Measurements from ENCODE around the gene HILPDA.
A peak's percentile ranks its signal among the peaks of the same experiment; 100 is the strongest.

Gene HILPDA, protein sequence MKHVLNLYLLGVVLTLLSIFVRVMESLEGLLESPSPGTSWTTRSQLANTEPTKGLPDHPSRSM
- total RNA-seq: 2.0 to 2.4 reads per million in 2 donors

DNA sequence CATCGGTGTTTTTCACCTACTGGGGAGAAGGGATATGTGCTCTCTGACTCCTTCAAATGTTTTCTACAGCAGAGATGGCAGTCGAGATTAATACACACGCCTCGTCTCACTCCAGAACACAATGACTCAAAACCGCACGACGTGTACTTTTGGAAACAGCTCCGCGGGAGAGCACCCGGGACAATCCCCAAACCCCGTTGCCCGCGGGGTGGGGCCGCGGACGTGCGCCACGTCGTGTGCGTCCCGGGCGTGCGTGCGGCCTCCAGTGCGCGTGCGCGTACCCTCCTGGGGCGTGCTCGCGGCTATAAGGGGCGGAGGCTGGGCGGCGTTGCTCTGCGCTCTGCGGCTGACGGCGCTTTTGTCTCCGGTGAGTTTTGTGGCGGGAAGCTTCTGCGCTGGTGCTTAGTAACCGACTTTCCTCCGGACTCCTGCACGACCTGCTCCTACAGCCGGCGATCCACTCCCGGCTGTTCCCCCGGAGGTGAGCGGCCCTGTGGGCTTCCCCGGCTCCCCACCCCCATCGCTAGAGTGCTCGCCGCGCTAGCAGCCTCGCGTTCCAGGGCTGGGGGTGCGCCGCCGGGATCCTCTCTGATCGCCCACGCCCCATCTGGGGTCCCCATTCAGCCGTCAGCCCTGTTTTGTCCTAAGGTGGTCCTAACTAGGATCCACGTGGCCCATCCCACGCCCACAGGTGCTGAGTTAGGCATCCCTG is at the start of gene HILPDA:
TSS of gene HILPDA (plus strand) at position 336 of the 712 bp plus-strand sequence. CDS start 1,391 bp downstream, outside the sequence.
- peak; percentile 91 for DNase-seq

DNA sequence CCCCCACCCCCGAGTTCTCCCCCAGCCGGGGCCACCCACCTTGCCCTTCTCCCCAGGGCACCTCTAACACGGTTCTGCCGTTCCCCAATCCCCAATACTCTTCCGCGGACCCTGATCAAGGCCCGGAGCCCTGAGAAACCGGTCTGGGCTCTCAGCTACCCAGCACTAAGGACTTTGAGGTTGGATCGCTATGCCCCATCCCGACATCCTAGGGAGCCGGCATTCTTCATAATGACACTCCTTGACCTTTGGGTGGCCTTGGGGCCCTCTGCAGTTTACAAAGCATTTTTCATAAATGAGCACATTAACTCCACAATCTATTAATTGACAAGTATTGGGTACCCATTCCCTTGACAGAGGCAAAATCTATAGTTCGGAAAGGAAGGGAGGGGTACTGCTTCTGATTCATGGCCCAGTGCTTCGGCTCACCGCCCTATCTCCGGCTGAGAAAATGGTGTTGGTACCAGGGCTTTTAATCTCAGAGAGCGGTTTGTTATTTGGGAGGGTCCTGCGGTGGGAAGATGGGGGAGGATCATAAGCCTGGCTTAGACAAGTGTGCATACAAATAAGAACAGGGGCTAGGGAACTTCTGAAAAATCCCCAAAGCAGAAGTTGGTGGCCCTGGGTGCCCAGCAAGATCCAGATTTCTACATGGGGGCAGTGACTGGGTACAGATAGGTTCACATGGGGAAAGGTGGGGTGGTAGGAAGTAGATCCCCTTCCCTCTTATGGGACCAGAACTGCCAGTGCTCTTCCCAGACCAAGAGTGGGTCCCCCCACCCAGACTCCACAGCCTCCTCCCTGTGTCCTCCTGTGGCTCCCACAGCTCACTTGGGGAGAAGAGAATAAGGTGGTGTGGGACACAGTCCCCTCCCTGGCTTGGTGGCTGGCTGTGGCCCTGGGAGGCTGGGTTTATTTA is 49.1 kb upstream of the HILPDA start:
- DNase-seq: no peak

DNA sequence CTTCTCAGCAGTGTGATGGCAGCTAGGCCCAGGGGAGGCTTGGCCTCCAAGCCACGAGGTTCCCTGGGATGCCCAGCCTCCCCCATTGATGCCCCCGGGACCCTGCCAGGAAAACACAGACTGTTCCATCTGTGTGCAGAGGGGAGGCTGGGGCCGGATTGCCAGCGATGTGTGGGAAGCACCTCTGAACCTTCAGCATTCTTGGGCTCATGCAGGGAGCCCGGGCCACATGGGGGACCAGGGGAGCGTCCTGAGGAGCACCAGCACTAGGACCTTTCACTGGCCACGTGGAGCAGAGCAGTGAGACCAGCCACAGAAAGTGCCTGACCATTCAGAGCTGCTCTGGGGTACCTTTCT is 48.5 kb upstream of the HILPDA start:
- no peak for DNase-seq

DNA sequence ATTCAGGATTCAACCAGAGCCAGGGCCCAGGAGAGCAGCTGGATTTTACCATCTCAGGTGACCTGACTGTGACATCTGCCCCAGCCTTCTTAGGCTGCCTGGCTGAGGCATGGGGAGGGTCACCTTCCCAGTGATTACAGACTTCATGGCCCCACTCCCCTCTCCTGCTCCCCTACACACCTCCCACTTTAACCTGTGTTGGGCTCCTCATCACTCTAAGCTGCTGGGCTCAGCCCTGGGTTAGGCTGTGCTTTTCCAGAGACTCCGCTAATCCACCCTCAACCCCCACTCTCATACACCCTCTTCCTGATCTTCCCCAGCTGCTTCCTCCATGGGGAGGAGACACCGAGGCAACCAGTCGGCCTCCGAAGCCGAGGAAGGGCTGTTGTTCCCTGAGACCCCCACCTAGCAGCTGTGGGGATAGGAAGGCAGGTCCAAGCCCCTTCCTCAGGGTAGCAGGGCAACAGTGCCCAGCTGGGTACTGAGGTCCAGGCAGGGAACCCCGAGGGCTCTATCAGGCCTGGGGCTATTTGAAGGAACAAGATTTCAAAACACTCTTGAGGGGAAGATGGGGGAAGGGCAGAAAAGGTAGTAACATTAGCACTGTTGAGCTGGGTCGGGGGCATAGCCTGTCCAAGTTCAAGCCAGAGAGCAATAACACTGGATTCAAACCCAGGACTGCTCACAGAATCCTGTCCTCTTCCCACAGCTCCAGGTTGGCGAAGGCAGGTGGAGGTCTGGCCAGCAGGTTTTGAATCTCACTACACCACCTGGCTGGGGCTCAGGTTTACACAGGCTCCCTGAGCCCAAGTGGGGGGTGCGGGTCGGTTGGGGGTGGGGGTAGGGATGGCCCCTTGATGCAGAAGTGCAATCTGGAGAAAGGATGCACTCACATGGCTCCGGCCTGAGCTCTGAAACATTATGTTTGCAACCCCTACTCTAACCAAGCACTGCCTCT is 47.6 kb upstream of the HILPDA start:
- DNase-seq: no peak

DNA sequence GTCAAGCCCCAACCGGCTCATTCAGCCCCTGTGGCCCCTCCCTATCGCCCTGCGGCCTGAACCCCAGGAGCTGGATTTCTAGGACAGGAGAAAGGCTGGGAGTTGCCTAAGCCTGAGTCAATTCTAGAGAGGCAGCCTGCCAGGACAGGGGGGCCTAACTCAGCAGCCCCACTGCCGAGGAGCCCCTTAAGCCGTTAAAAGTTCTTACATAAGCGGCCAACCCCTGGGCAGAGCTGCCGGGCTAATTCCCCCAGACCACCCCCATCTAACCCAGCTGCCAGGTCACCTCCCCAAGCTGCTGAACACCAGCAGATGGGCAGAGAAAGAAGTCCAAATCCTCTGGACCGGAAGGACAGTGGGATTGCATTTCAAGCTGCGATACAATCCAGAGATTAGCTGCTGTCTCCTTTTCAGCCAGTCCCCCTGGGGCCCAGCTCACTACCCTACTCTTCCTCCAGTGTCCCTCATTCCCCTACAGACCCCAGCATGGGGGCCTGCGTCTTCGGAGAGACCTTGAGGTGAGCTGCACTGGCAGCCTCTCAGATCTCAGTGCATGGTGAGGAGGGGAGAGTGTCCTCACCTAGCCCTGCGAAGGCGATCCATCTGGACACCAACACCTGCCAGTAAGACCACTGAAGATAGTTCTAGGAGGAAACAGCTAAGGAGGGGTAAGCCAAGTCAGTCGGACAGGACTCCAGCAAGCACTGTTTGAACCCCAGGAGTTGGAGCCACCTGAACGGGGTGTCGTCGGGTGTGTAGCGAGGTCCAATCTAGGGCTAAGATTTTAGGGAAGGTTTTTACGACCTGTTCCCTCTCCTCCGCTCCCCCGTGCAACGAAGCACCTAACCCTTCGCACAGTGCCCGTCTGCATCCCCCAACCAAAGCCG is 46.7 kb upstream of the HILPDA start:
- DNase-seq: no peak

DNA sequence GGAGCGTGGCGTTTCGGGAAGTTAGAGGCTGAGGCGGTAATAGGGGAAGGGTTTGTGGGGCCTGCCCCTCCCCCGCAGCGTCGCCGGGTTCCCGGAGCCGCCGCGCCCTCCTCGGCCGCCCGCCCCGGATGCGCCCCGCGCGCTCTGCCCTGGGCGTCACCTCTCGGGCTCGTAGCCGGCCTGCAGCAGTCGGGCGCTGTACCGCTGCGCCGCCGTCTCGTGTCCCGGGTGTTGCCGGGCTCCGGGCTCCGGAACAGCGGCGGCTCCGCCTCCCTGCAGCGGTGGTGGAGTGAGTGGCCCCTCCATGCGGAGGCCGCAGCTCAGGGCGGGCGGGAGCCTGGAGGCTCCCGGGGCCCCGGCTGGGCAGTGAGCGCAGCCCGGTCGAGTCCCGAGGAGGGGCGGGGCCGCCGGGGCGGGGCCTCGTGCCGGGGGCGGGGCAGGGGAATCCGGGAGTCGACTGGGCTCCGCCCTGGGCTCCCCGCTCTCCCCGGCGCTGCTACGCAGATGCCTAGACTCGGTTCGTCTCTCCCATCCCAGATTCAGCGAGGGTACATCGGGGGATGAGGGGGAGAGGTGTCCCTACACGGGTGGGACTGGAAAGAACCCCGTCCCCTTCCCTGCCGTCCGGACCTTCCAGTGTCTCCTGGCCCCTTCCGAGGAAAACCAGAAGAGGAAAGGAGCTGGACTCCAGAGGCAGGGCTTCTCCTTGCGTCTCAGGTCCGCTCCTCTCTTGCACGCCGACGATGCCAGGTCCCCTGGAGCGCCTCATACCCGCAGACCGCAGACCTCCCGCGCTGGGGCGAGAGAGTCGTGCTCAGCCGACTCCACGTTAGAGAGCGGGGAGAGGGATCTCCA is 45.9 kb upstream of the HILPDA start, which contains the start of gene IMPDH1:
TSS of gene IMPDH1 (minus strand) at position 387 of the 855 bp plus-strand sequence. CDS start at position 306, 81 bp downstream.
- peak; percentile 77 for DNase-seq

DNA sequence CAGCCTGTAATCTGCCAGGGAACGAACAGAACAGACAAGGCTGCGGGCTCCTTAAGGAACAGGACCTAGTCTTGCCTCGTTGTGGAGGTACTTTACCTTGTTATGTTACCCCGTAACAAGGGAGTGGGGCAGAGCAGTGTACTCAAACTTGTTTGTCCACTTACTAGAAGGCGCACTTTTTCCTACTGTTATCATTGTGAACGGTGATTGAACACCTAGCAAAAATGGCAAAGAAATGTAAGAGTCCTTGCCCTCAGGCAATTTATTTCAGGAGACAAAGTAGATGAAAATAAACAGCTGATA is 45.3 kb upstream of the HILPDA start:
- DNase-seq: no peak

DNA sequence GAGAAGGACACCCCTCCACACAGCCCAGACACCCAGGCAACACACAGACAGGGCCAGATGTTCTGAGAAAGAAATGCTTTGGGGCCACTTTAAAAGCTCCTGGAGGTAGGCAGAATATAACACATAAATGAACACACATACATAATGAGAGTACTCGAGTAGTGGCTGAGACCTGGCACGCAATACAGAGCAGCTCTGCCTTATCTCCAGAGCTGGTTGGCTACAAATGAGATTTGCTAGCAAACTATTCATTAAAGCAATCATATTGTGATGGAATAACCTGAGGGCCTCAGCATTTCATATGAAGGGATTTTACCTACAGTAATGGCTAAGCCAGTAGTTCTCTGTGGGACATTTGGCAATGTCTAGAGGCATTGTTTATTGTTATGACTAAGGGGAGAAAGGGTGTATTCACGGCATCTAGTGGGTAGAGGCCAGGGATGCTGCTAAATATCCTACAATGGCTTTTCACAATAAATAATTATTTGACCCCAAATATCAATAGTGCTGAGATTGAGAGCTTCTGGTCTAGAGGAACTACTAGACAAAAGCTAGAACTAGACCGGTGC is 40.4 kb upstream of the HILPDA start:
- no peak for DNase-seq

DNA sequence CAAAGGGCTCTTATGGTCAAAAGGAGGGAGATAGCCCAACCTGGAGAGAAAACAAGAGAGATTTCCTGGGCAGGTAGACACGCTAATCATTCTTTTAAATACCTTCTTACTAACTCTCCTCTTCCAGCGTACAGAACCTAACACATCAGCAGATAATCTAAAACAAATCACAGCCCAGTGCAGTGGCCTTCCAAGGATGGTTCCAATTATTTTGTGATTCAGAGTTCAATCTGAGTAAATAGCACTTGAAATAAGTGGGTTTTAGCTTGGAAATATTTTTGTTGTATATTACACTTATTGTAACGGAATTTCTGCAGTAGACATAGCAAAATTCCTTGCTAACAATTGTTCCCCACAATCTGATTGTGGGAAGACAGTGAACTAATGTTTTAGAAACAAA is 38.6 kb upstream of the HILPDA start:
- DNase-seq: no peak

DNA sequence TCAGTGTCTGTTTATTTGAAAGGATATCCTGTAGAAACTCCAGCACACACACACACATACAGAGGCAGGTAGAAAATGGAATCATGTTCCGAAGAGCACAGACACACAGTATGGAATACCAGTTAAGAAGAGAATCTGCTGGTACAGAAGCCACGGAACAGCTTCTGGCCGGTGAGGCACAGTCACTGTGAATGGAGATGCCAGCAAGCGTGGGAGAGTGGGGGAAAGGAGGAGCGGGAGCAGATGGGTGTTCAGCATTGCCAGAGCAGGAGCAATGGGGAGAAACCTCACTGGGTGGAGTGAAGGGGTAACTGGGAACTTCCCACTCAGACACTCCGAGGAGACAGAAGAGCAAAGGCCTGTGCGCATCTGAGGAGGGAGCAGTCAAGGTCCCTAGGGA is 36.4 kb upstream of the HILPDA start:
- no peak for DNase-seq

DNA sequence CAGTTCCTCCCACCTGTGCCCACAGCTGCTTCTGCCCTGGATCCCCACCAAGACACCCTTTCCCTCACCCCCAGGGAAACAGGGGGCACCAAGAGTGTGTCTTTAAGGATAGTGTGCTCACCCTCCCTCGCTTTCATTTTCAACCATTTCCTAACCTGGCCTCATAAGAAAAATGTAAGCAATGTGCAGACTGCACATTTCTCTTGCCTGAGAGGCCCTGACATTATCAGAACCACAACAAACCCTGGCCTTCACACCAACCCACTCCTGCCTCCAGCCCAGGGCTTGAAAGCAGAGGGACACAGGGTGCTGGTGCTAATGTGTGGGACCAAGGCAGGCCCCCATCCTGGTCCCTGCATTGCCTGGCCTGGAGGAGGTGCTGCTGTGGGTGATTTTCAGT is 34.9 kb upstream of the HILPDA start:
- DNase-seq: no peak

DNA sequence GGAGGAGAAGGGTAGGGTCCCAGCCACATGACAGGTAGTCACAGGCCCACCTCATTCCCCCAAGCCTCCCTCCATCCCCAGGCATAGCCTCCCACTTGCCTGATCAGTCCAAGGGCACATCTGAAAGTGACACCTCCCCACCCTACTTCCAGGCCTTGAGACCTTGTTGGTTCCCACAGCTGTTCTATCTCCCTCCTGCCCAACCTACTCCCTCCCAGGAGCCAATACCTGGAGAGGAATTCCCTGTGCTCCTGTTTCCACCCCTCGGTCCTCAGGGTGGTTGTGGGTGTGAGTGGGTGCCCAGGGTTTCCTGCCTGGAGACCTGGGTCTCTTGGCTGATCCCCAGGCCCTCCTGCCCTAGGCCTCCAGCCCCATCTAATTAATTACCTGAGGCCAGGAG is 34.3 kb upstream of the HILPDA start:
- DNase-seq: no peak

DNA sequence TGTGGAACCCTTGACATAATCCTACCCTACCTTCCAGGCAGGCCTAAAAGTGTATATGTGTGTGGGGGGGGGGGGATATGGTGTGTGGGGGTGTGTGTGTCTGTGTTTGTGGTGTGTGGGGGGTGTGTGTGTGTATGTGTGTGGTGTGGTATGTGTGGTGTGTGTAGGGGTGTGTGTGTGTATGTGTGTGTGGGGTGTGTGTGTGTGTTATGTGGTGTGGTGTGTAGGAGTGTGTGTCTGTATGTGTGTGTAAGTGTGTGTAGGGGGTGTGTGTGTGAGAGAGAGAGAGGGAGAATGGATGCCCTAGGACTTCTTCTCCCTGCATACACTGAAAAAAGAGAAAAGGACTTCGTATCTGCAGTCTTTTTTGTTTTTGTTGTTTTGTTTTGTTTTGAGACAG is 33.6 kb upstream of the HILPDA start:
- DNase-seq: no peak

DNA sequence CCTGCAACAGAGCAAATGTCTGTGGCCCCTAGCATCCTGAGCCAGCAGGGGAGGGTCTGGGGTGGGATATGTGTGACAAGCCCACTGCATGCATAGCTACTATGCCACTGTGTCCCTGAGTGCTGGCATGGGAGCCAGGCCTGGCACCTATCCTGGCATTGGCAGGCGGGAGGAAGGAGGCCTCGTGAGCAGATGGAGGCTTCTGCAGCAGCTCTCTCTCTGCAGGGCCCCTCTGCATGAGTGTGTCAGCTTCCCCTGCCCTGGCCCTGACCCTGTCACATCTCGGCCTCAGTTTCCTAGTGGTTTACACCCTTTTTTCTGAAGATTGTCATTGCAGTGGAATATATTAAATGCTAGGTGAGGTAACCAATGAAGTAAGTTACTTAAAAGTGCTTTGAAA is 32.8 kb upstream of the HILPDA start:
- DNase-seq: no peak

DNA sequence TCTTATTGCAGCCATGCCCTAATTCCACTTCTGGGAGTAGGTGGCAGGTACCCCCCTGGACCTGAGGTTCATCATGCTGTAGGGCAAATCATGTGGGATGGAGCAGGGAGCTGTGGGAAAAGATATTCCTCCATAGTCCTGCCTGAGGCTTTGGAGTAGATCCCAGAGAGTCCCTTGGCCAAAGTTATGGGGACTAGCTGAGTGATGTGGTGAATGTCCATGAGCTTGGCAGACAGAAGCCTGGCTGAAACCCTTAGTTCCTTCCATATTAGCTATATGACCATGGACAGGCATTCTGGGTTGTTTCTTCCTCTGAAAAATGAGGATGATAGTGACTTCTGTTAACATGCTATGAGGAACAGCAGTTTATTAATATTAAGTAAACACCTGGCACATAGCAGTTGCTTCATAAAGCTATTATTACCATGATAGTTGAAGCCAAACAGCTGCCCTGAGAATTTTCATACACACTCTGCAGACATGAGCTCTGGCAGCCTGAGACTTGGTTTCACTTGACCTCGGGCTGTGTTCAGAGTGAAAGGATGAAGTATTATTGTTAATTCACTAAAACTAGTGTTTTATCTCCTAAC is 30.9 kb upstream of the HILPDA start:
- no peak for DNase-seq

DNA sequence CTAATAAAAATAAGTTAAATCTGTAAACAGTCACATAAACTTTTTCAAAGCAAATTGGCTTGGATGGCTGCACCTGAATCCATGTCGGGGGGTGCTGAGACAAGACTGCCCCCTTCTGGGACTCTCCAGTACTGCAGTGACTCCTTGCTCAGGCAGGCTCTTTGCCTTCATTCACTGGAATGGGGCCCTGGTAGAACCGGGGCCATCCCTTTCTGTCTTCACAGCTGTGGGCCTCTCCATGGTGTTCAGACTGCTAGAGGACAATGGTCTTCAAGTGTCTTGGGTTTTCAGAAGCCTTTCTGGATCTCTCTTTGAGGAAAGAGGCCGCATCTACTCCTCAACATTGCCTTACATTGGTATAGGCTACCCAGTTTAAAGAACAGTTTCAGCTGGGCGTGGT is 29.8 kb upstream of the HILPDA start:
- no peak for DNase-seq

DNA sequence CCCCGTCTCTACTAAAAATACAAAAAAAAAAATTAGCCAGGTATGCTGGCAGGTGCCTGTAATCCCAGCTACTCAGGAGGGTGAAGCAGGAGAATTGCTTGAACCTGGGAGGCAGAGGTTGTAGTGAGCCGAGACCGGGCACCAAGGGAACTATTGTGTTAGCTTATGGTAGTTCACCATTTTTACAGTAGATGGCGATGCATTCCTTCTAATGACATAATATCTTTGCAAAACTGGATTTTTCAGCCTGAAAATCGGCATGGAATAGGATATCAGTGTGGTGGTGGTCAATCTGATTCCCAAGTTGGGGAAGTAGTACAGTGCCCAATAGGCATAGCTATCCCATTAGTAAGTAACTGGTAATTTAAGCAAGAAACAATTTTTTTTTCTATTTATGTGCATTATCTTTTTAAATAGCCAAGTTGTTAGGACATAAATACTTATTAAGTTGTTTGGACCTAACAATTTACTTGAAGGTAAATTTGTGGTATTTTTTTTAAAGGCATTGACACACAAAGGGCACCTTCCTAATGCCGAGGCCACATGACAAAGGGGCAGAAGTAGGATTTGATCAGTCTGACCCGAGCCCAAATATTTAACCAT is 28.3 kb upstream of the HILPDA start:
- no peak for DNase-seq

DNA sequence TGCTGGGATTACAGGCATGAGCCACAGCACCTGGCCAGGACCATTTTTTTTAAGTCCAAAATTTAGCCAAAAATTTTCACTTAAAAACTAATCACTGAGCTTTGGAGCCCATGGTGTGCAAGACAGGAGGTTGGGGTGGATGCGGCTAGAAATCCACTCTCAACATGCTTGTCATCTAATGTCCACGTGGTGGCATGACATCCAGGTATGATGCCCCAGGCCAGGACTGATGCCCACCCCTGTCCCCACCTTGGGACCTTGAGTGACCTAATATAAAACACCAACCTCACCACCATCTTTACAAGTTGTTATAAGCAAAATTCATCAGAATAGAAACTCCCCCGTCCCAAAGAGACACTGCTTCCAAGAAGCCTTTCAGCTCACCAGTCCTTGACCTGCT is 25.5 kb upstream of the HILPDA start:
- DNase-seq: no peak

DNA sequence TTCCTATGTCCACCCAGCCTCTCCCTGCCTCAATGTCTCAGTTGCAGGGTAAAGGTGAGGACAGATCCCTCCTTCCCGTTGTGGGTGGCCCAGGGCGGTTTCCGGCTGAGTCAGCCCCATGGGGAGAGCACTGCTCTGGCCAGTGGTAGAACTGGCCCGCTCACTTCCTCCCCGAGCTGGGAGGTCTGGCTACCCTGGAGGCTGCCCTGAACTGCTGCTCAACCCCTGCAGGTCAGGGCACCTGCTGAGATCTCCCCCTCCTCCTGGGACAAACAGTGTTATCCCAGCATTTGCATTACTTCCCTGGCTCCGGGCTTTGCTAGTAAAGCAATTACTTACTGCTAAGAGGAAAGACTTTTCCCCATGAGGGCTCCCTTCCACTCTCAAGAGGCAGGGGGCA is 24.5 kb upstream of the HILPDA start:
- DNase-seq: no peak

DNA sequence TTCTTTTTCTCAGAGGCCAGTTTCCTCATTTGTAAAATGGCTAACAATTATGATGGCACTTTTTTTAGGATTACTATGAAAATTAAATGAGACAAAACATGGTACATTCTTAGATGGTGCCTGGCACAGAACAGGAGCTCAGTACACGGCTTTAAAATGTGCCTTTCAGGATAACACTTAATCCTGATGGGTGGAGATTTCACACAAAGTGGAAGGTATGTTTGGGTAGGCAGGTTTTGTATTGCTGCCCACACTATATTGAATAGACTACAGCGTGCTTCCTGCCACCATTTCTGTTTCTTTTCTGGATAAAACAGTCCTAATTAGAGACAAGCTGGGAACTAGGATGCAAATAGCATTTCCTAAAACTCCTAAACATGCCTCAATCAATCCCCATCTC is 23.9 kb upstream of the HILPDA start:
- DNase-seq: no peak

Measured in activated gamma-delta T cell (primary cell).